KBM-7 (cell line): ENCODE results near the gene BICDL1.
"Not testable (repeated sequence)": the region's sequence is repeated elsewhere in the genome, so short reads cannot be mapped to it uniquely, and the experiment has no call there.

ENCODE experiments used
- DNase-seq: peaks from one replicate; pipeline ENCODE4 v3.0.0-alpha.2; 2015
- in situ Hi-C: fragments of 300-500 bp; cut with MboI; formaldehyde crosslinking; loops from 2 replicates; pipeline ENCODE4 v1.14.3; 2020; ENCODE audit warnings: low sequenced_read_pairs, low pct_unique_long_range_greater_than_20kb, mixed read lengths

The BICDL1 gene, protein sequence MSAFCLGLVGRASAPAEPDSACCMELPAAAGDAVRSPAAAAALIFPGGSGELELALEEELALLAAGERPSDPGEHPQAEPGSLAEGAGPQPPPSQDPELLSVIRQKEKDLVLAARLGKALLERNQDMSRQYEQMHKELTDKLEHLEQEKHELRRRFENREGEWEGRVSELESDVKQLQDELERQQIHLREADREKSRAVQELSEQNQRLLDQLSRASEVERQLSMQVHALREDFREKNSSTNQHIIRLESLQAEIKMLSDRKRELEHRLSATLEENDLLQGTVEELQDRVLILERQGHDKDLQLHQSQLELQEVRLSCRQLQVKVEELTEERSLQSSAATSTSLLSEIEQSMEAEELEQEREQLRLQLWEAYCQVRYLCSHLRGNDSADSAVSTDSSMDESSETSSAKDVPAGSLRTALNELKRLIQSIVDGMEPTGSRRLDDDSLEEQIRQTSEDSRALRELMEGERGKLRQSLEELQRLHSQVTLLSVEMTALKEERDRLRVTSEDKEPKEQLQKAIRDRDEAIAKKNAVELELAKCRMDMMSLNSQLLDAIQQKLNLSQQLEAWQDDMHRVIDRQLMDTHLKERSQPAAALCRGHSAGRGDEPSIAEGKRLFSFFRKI

DNA sequence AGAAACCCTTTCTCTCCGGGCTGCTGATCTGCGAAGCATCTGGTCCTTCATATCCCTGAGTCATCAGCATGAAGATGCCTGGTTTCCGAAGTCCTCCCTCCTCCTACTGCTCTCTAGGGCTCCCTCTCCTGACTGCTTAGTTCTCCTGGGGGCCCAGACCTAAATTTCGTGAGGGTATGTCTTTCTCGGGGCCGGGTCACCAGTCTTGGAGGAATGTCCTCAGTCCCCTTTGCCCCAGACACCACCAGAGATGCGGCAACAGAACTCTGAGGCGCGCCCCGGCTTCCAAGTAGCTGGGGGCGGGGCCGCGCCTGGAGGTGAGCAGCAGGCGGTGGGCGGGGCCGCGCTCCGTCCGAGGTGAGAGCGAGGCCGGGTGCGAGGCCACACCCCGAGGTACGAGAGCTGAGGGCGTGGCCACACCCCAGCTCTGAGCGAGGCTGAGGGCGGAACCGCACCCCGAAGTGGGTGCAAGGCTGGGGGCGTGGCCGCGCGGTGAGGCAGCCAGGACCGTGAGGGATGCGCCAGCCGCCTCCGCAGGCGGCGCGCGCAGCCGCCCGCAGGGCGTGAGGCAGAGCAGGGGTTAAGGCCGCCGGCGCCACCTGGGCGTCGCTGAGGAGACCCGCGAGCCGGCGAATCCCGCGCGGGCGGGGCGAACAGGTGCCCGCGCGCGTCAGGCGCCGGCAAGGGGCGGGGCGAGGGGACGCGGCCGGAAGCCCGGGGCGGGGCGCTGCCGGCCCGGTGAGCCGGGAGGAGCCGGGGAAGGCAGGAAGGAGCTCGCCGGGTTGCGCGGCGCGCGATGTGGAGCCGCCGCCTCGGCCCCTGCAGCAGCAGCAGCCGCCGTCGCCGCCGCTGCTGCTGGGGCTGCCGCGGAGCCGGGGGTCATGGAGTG, at the start of gene BICDL1:
Gene BICDL1, plus strand, starts transcription at position 765 of the 889 bp plus-strand sequence. CDS start 633 bp downstream, outside the sequence.
- peak; percentile 71 for DNase-seq
- in situ Hi-C loops, result no loop called here

DNA sequence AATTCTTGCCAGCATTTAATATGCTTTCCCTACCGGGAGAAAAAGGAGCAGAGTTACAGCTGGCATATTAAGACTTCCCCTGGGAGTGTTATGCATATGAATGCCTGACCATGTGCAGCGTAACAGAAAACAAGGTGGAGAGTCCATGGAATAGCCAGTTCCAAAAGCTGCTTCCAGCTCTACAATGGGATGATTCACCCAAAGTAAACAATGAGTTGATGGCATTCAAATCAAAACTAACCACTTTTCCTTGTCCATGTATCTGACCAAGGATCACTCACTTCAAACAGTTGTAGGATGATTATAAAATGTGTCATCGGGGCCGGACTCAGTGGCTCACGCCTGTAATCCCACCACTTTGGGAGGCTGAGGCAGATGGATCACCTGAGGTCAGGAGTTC, 48.1 kb upstream of the BICDL1 start:
- in situ Hi-C loops, result no loop called here
- DNase-seq, result no peak

DNA sequence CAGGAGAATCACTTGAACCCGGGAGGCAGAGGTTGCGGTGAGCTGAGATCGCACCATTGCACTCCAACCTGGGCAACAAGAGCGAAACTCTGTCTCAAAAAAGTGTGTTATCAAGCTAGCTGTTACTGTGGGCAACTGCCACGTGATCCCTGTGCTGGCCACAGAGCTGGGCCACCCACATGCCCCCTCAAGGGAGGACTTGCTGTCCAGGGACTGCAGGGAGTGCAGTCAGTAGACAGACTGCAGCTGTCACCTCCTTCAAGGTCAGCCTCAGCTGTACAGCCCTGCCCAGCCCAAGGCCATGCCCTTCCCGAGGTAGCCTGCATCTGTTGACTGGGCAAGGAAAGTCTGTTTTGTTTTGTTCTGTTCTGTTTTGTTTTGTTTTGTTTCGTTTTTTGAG, 46.6 kb upstream of the BICDL1 start:
- in situ Hi-C loops, result no loop called here
- no peak for DNase-seq

DNA sequence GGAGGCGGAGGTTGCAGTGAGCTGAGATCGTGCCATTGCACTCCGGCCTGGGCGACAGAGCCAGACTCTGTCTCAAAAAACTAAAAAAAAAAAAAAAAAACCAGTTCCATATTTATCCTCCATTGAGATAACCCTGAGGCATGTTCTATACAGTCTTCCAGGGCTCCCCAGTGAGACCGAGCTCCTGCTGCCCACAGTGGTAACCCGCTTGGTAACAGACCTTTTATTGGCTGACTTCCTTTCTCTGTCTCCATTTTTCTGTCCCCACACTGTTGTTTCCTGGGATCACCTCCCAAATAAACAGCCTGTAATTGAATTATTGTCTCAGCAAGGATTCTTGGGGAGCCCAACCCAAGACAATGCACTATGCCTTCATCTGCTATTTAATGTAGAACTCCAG, 42.8 kb upstream of the BICDL1 start:
- in situ Hi-C loops, result no loop called here
- no peak for DNase-seq

GRCh38 chr12:119949145-119949544, 39.9 kb upstream of the BICDL1 start:
- DNase-seq, result no peak
- in situ Hi-C loops, result no loop called here

DNA sequence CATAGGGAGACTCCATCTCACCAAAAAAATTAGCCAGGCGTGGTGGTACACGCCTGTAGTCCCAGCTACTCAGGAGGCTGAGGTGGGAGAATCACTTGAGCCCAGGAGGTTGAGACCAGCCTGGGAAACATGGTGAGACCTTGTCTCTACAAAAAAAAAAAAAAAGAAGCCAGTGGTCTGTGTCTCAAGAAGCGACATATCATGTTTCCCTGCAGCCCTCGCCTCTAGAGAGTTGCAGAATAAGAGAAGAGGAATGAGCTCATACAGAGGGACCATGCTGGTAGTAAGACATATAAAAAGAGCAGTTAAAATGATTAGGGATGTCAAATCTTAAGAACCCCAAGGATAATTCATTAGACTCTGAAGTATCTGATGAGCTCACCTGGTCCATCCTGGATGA, 39.4 kb upstream of the BICDL1 start:
- in situ Hi-C loops, result no loop called here

GRCh38 chr12:119956047-119956446, 33.0 kb upstream of the BICDL1 start:
- in situ Hi-C loops, result no loop called here
- no peak for DNase-seq

More for the DNA sequence above, 39.4 kb upstream of the BICDL1 start:
- no peak for DNase-seq

DNA sequence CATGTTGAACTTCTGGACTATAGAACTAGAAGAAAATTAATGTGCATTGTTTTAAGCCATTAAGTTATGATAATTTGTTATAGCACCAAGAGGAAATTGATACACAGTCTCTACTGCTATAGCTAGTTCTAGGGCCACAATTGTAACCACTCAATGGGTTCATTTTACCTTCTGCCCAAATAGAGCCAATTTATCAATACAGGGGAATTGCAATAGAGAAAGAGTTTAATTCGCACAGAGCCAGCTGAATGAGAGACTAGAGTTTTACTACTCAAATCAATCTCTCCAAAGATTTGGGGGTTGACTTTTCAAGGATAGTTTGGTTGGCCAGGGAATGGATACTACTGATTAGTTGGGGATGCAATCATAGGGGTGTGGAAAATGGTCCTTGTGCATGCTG, 31.9 kb upstream of the BICDL1 start:
- no peak for DNase-seq
- in situ Hi-C loops, result no loop called here

- DNase-seq, result no peak
- in situ Hi-C loops, result no loop called here
Measured at GRCh38 chr12:119959435-119959834, 29.6 kb upstream of the BICDL1 start.

DNA sequence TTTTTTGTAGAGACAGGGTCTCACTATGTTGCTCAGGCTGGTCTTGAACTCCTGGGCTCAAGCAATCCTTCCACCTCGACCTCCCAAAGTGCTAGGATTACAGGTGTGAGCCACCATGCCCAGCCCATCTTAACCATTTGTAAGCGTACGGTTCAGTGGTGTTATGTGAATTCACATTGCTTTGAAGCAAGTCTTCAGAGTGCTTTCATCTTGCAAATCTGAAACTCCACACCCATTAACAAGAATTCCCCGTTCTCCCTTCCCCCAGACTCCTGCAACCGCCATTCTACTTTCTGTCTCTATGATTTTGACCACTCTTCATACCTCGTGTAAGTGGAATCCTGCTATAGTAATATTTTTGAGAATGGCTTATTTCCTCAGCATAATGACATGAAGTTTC, 24.9 kb upstream of the BICDL1 start:
- in situ Hi-C loops, result no loop called here
- no peak for DNase-seq

GRCh38 chr12:119964929-119965328, 24.1 kb upstream of the BICDL1 start:
- no peak for DNase-seq
- in situ Hi-C loops, result no loop called here

GRCh38 chr12:119980242-119980641, 8.8 kb upstream of the BICDL1 start:
- in situ Hi-C loops, result no loop called here
- DNase-seq, result no peak

DNA sequence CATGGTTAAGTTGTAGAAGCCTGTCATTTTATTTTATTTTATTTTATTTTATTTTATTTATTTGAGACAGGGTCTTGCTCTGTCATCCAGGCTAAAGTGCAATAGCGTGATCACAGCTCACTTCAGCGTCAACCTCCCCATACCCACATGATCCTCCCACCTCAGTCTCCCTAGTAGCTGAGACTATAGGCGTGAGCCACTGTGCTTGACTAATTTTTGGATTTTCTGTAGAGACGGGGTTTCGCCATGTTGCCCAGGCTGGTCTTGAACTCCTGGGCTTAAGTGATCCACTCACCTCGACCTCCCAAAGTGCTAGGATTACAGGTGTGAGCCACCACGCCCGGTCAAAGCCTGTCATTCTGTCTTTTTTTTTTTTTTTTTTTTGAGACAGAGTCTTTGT, 8.3 kb upstream of the BICDL1 start:
- in situ Hi-C loops, result not testable (repeated sequence)

GRCh38 chr12:119989361-119989730, 310 bp downstream of the BICDL1 start:
- DNase-seq, result peak; percentile 54
- in situ Hi-C loops, result no loop called here

More for the DNA sequence above, 8.3 kb upstream of the BICDL1 start:
- DNase-seq, result not testable (repeated sequence)

DNA sequence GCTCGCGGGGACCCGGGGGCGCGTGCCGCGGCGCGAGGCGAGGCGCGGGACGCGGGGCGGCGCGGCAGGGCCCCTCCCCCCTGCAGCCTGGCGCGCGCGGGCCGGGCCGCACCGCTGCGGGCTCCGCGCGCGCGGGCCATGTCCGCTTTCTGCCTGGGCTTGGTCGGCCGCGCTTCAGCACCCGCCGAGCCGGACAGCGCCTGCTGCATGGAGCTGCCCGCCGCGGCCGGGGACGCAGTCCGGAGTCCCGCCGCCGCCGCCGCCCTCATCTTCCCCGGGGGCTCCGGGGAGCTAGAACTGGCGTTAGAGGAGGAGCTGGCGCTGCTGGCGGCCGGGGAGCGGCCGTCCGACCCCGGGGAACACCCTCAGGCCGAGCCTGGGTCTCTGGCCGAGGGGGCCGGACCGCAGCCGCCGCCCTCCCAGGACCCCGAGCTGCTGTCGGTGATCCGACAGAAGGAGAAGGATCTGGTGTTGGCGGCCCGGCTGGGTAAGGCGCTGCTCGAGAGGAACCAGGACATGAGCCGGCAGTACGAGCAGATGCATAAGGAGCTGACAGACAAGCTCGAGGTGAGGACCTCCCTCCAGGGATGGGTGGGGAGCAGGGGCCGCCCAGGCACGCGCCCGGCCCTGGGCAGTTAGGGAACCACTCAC, 820 bp downstream of the BICDL1 start:
- in situ Hi-C loops, result no loop called here
- peak; percentile 52 for DNase-seq

GRCh38 chr12:119990382-119990874, 1.4 kb downstream of the BICDL1 start:
- in situ Hi-C loops, result no loop called here

DNA sequence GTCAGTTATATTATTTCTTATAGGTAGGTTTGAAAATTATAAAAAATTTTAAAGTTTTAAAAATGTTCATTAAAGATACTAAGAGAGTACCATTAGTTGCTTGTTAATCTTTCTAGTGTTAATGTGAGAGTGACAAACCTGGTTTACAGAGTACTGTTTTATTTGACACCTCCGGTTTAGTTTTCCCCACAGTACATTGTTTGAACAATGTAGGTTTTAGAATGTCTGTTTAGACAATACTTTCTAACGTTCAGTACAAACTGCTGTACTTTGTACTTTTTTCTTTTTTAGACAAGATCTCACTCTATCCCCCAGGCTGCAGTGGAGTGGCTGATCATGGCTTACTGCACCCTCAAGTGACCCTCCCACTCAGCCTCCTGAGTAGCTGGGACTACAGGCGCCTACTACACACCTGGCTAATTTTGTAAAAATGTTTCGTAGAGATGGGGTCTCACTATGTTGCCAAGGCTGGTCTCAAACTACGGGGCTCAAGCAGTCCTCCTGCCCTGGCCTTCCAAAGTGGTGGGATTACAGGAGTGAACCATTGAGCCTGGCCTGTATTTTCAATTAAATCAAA, 3.2 kb downstream of the BICDL1 start:
- in situ Hi-C loops, result no loop called here
- DNase-seq, result no peak

More at GRCh38 chr12:119990382-119990874, 1.4 kb downstream of the BICDL1 start:
- peak; percentile 28 for DNase-seq

DNA sequence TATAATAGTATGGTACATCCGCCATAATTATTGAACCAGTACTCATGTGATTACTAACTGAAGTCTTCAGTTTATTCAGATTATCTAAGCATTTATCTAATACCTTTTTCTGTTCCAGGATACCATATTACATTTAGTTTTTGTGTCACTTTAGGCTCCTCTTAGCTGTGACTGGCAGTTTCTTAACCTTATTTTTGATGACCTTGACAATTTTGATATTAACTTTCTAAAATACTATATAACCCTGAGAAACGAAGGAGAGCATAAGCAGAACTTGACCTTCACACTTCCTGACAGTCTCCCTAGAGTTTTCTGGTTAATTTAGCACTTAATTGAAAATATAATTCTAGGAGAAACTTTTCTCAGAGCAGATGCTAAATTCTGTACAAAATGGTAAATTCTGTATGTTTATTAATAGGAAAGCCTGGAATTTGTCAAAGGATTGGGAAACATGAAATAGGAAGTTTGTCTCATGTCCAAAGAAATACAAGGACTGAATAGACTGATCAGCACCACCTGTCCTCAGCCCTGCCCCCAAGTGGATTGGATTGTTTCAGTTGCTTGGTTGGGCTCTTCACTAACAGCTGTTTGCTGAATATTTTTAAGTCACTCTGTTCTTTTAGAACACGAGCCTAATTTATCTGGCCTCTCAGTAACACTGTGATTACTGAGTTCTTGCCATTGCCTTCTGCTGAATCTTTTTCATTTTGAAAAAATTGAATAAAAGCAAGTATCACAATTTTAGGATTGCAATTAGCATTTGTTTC, 6.0 kb downstream of the BICDL1 start:
- no peak for DNase-seq
- in situ Hi-C loops, result no loop called here
